Psoas muscle (tissue), 8 donors: Measurements from ENCODE around the gene BTBD8. TPM values are rescaled to one million over a fixed set of nuclear protein-coding genes. Genes with fewer than 3 reads are reported as not detected.

Experiments
- ATAC-seq, 4 donors: fragments of 200-7000 bp; cut with Tn5 transposase; one replicate each; pipeline ENCODE4 v1.9.1; 2020; ENCODE audit warnings: moderate library complexity in 3 of 4, mild to moderate bottlenecking in 2 of 4
- DNase-seq, 2 donors: peaks; one replicate each; pipeline ENCODE4 v3.0.0-alpha.2; 2020
- H3K27ac ChIP-seq: fragments of 200-600 bp; one replicate; pipeline ENCODE4 v1.8.0; 2022
- H3K27me3 ChIP-seq, 3 donors: fragments of 200-600 bp in 1 of 3; one replicate each; pipeline versions ENCODE4 v1.6.1 to v1.8.0; 2013 to 2022; ENCODE audit warnings: low read length in 2 of 3, mild to moderate bottlenecking in 2 of 3, moderate library complexity in 1 of 3; ENCODE audit not compliant: insufficient read depth in 3 of 3
- H3K36me3 ChIP-seq, 2 donors: fragments of 200-600 bp in 1 of 2; one replicate each; pipeline versions ENCODE4 v1.6.1 to v1.8.0; 2013 to 2022; ENCODE audit warnings: low read depth in 1 of 2, mild to moderate bottlenecking in 1 of 2, moderate library complexity in 1 of 2; ENCODE audit not compliant: insufficient read depth in 1 of 2
- H3K4me1 ChIP-seq: fragments of 200-600 bp; one replicate; pipeline ENCODE4 v1.8.0; 2022
- H3K4me3 ChIP-seq: fragments of 200-600 bp; one replicate; pipeline ENCODE4 v1.8.0; 2022; ENCODE audit warnings: mild to moderate bottlenecking
- H3K9me3 ChIP-seq: fragments of 200-600 bp; one replicate; pipeline ENCODE4 v1.8.0; 2022
- CTCF ChIP-seq: fragments of 200-600 bp; IDR thresholded peaks from one replicate; pipeline ENCODE4 v1.8.0; 2022; ENCODE audit warnings: antibody characterized with exemption
- WGBS, 3 donors: extraction: QIAGEN DNeasy Blood & Tissue Kit; methylation state at CpG; one replicate each; pipeline versions ENCODE4 v1.1.6 to v1.1.7; 2013; 5-methylcytosine and 5-hydroxymethylcytosine counted together
- intact Hi-C, 2 donors: fragments of 100-400 bp; cut with DNase I; formaldehyde crosslinking; loops; one replicate each; pipeline versions ENCODE4 v1.11.0 to v1.14.2; 2022
- polyA plus RNA-seq, 3 donors: library from polyadenylated mRNA; stranded (reverse); fragments of 200-250 nt; gene quantifications; one replicate each; pipeline ENCODE4 v1.2.3, GENCODE V29; 2013
- total RNA-seq, 4 donors: library from RNA; stranded (reverse); fragmentation: NEBNext Ultra II Directional in 2 of 4; extraction: Animal tissue kit (Norgen Biotek cat#: 25700) in 2 of 4; gene quantifications; one replicate each; pipeline versions ENCODE4 v1.2.1 to v1.2.4, GENCODE V29; 2021 to 2023
- donor health status: healthy with polysubstance abuse.
- donor health status: DM: no; HTN: no; CAD: no; lungs with moderate emphysema.
- donor health status: Bipolar disorder and iron deficiency.
- donor health status: healthy.
- donor health status: DM: yes; HTN: yes; CAD: no.
- donor health status: DM: no; HTN: no; CAD: no.
- donor health status: DM: no; HTN: no; CAD: no.
- donor health status: DM: yes; HTN: yes; CAD: no.

BTBD8 gene
- total and polyA plus RNA-seq, 7 donors, result 0.31 to 4.3 (median 0.61) TPM

- ATAC-seq (no peak), DNase-seq (no peak)
- Histone ChIP-seq H3K27me3 (no peaks in the 10 kb centered on the region), H3K4me1 (no peaks in the 10 kb centered on the region), H3K36me3 (no peaks in the 10 kb centered on the region), H3K4me3 (no peak overlapping the region), H3K27ac (no peak overlapping the region), H3K9me3 (no peaks in the 10 kb centered on the region)
- intact Hi-C loops, result no loop called here
- 74 to 80% (median 74%) methylated on average over 14 of the region's 14 CpGs for WGBS, 3 donors
- no peak for TF ChIP-seq CTCF
Observed at GRCh38 chr1:92218559-92218958, 138.4 kb downstream of the BTBD8 start.

GRCh38 chr1:92219028-92219427, 138.9 kb downstream of the BTBD8 start:
- TF ChIP-seq CTCF, result no peak
- no peaks in the 10 kb centered on the region for H3K27me3 ChIP-seq
- DNase-seq, result no peak
- intact Hi-C loops, result no loop called here
- H3K4me1 ChIP-seq, result no peaks in the 10 kb centered on the region
- ATAC-seq, result no peak
- no peaks in the 10 kb centered on the region for H3K36me3 ChIP-seq
- no peak overlapping the region for H3K27ac ChIP-seq
- H3K9me3 ChIP-seq, result no peaks in the 10 kb centered on the region
- no peak overlapping the region for H3K4me3 ChIP-seq

GRCh38 chr1:92228401-92228800, 148.3 kb downstream of the BTBD8 start:
- DNase-seq (no peak), ATAC-seq (no peak)
- no peaks in the 10 kb centered on the region for H3K27me3 ChIP-seq
- no peaks in the 10 kb centered on the region for H3K36me3 ChIP-seq
- H3K4me3 ChIP-seq, result no peak overlapping the region
- no peak overlapping the region for H3K27ac ChIP-seq
- TF ChIP-seq CTCF, result no peak
- no peaks in the 10 kb centered on the region for H3K9me3 ChIP-seq
- intact Hi-C loops, result no loop called here
- 38 to 45% (median 41%) methylated on average over 3 of the region's 3 CpGs for WGBS, 3 donors
- H3K4me1 ChIP-seq, result no peaks in the 10 kb centered on the region

GRCh38 chr1:92230736-92231135, 150.6 kb downstream of the BTBD8 start:
- DNase-seq (no peak), ATAC-seq (no peak)
- Histone ChIP-seq H3K36me3 (no peaks in the 10 kb centered on the region), H3K4me3 (no peak overlapping the region), H3K27me3 (no peaks in the 10 kb centered on the region), H3K9me3 (no peaks in the 10 kb centered on the region), H3K4me1 (no peaks in the 10 kb centered on the region), H3K27ac (no peak overlapping the region)
- WGBS, 3 donors, result 87 to 96% (median 92%) methylated on average over 1 of the region's 1 CpG
- intact Hi-C loops, result no loop called here
- TF ChIP-seq CTCF, result no peak

Other genes starting within 250 kb of the BTBD8 start
- 10 to 100 TPM in 3 of 4 donors, 1 to 10 TPM in 1; 5.8 to 24.5 (median 18.9) TPM for gene TGFBR3, start 194.2 kb upstream of the BTBD8 start, total RNA-seq
- gene TGFBR3, start 194.2 kb upstream of the BTBD8 start, polyA plus RNA-seq, result 1 to 10 TPM; 5.1 to 8.9 (median 6.8) TPM
- not detected for gene BRDT, start 130.9 kb upstream of the BTBD8 start, total RNA-seq
- gene BRDT, start 130.9 kb upstream of the BTBD8 start, polyA plus RNA-seq, result not detected
- gene EPHX4, start 50.4 kb upstream of the BTBD8 start, total RNA-seq, result under 1 TPM in 1 of 4 donors, not detected in 3; 0.17 TPM
- under 1 TPM in 2 of 3 donors, not detected in 1; 0.01 to 0.18 TPM for gene EPHX4, start 50.4 kb upstream of the BTBD8 start, polyA plus RNA-seq
- gene SETSIP, start 4.9 kb upstream of the BTBD8 start, total RNA-seq, result not detected
- gene SETSIP, start 4.9 kb upstream of the BTBD8 start, polyA plus RNA-seq, result not detected
- not detected for gene C1orf146, start 137.6 kb downstream of the BTBD8 start, total RNA-seq
- not detected for gene C1orf146, start 137.6 kb downstream of the BTBD8 start, polyA plus RNA-seq
- 1 to 10 TPM; 3.9 to 6.6 (median 5.9) TPM for gene GLMN, start 218.6 kb downstream of the BTBD8 start, total RNA-seq
- gene GLMN, start 218.6 kb downstream of the BTBD8 start, polyA plus RNA-seq, result 1 to 10 TPM; 4.9 to 5.7 (median 5.4) TPM
- 10 to 100 TPM; 26.5 to 33.1 (median 30.5) TPM for gene RPAP2, start 218.7 kb downstream of the BTBD8 start, total RNA-seq
- 10 to 100 TPM; 10.9 to 20.6 (median 12.7) TPM for gene RPAP2, start 218.7 kb downstream of the BTBD8 start, polyA plus RNA-seq